ENCODE results near the gene NEDD8.

GRCh38 chr14:24280797-24281460, 48.8 kb upstream of the NEDD8 start:
- TF ChIP-seq RAD21 (IDR thresholded peaks at IDR 0.05; ENCODE audit: low read depth) (no peak), EP300 (IDR thresholded peaks at IDR 0.05; ENCODE audit: borderline replicate concordance) (no peak), CEBPB (IDR thresholded peaks at IDR 0.05) (no peak), EGR1 (IDR thresholded peaks at IDR 0.05) (no peak), FOXM1 (IDR thresholded peaks at IDR 0.05; ENCODE audit: borderline replicate concordance, low read depth) (no peak), MAX (IDR thresholded peaks at IDR 0.05) (no peak), CREB1 (IDR thresholded peaks at IDR 0.05; ENCODE audit: low read depth) (no peak), YY1 (IDR thresholded peaks at IDR 0.05; ENCODE audit: low read depth) (no peak), TEAD4 (IDR thresholded peaks at IDR 0.05) (no peak), TCF12 (IDR thresholded peaks at IDR 0.05; ENCODE audit: low read depth) (no peak), NFIC (IDR thresholded peaks at IDR 0.05) (no peak), ZBTB7A (IDR thresholded peaks at IDR 0.05; ENCODE audit: low read depth) (no peak)
- TF ChIP-seq, protein P1, sequence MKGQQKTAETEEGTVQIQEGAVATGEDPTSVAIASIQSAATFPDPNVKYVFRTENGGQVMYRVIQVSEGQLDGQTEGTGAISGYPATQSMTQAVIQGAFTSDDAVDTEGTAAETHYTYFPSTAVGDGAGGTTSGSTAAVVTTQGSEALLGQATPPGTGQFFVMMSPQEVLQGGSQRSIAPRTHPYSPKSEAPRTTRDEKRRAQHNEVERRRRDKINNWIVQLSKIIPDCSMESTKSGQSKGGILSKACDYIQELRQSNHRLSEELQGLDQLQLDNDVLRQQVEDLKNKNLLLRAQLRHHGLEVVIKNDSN (IDR thresholded peaks at IDR 0.05): no peak
- TF ChIP-seq, protein P2, sequence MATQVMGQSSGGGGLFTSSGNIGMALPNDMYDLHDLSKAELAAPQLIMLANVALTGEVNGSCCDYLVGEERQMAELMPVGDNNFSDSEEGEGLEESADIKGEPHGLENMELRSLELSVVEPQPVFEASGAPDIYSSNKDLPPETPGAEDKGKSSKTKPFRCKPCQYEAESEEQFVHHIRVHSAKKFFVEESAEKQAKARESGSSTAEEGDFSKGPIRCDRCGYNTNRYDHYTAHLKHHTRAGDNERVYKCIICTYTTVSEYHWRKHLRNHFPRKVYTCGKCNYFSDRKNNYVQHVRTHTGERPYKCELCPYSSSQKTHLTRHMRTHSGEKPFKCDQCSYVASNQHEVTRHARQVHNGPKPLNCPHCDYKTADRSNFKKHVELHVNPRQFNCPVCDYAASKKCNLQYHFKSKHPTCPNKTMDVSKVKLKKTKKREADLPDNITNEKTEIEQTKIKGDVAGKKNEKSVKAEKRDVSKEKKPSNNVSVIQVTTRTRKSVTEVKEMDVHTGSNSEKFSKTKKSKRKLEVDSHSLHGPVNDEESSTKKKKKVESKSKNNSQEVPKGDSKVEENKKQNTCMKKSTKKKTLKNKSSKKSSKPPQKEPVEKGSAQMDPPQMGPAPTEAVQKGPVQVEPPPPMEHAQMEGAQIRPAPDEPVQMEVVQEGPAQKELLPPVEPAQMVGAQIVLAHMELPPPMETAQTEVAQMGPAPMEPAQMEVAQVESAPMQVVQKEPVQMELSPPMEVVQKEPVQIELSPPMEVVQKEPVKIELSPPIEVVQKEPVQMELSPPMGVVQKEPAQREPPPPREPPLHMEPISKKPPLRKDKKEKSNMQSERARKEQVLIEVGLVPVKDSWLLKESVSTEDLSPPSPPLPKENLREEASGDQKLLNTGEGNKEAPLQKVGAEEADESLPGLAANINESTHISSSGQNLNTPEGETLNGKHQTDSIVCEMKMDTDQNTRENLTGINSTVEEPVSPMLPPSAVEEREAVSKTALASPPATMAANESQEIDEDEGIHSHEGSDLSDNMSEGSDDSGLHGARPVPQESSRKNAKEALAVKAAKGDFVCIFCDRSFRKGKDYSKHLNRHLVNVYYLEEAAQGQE (IDR thresholded peaks at IDR 0.05; ENCODE audit: low read depth): no peak

All from Ishikawa (cell line).